Adrenal gland (tissue), 12 donors: Measurements from ENCODE around the gene STOML1. TPM values are rescaled to one million over a fixed set of nuclear protein-coding genes. Genes with fewer than 3 reads are reported as not detected.

Source experiments
- DNase-seq, 7 donors: peaks; one replicate each; pipeline ENCODE4 v3.0.0-alpha.2; 2019 to 2020
- H3K27ac ChIP-seq, 5 donors: fragments of 200-600 bp; sonication (generic) in 4 of 5; 1 replicate in 3 of 5; 2 replicates in 2 of 5; pipeline versions ENCODE4 v1.5.1 to v1.8.0; 2016 to 2020; ENCODE audit warnings: mild to moderate bottlenecking in 1 of 5
- H3K27me3 ChIP-seq: fragments of 200-600 bp; 2 replicates; pipeline ENCODE4 v1.8.0; 2021
- H3K36me3 ChIP-seq, 2 donors: fragments of 200-600 bp; replicated peaks in 1 of 2; 1 replicate in 1 of 2; 2 replicates in 1 of 2; pipeline versions ENCODE4 v1.5.1 to v1.8.0; 2018 to 2022
- H3K4me1 ChIP-seq, 2 donors: fragments of 200-600 bp; replicated peaks in 1 of 2; 1 replicate in 1 of 2; 2 replicates in 1 of 2; pipeline versions ENCODE4 v1.5.1 to v1.8.0; 2018 to 2021
- H3K4me3 ChIP-seq, 4 donors: fragments of 200-600 bp; sonication (generic) in 3 of 4; one replicate each; pipeline ENCODE4 v1.5.1; 2016 to 2018
- H3K9me3 ChIP-seq, 3 donors: fragments of 200-600 bp; sonication (generic) in 1 of 3; replicated peaks in 1 of 3; 1 replicate in 2 of 3; 2 replicates in 1 of 3; pipeline versions ENCODE4 v1.5.1 to v1.8.0; 2016 to 2021
- CTCF ChIP-seq, 6 experiments: fragments of 450-650 bp in 4 of 6; fragments of 200-600 bp in 2 of 6; sonication (generic) in 1 of 6; IDR thresholded peaks; 1 replicate in 5 of 6; 2 replicates in 1 of 6; pipeline versions ENCODE4 v1.5.1 to v1.8.0; 2016 to 2021; ENCODE audit warnings: antibody characterized with exemption in 6 of 6, mild to moderate bottlenecking in 2 of 6, moderate library complexity in 1 of 6
- POLR2A ChIP-seq, 2 donors: fragments of 450-650 bp; IDR thresholded peaks; one replicate each; pipeline ENCODE4 v1.6.1; 2017; ENCODE audit warnings: antibody characterized with exemption in 2 of 2, mild to moderate bottlenecking in 2 of 2, moderate library complexity in 1 of 2
- WGBS, 4 donors: extraction: QIAGEN DNeasy Blood & Tissue Kit in 2 of 4; methylation state at CpG; one replicate each; pipeline versions ENCODE4 v1.1.5 to v1.1.7; 2013 to 2017; 5-methylcytosine and 5-hydroxymethylcytosine counted together
- intact Hi-C, 2 donors: fragments of 100-400 bp; cut with DNase I; formaldehyde crosslinking; loops; one replicate each; pipeline versions ENCODE4 v1.14.1 to v1.15.0; 2022 to 2023
- polyA plus RNA-seq, 3 donors: library from polyadenylated mRNA; stranded (reverse); fragments of 200-250 nt in 2 of 3; fragments of 350-450 nt in 1 of 3; fragmentation: Illumina TruSeq in 1 of 3; extraction: RNeasy Lipid Tissue Mini Kit (QIAGEN cat#74804) in 1 of 3; gene quantifications; one replicate each; pipeline ENCODE4 v1.2.3, GENCODE V29; 2013 to 2014
- total RNA-seq, 9 donors: library from RNA; depleted of rRNA in 4 of 9; stranded (reverse); fragments of >200 nt in 4 of 9; fragments of 120-200 nt in 1 of 9; fragmentation: NEBNext Ultra II Directional in 1 of 9; extraction: Animal tissue kit (Norgen Biotek cat#: 25700) in 1 of 9; gene quantifications; one replicate each; pipeline versions ENCODE4 v1.1.0 to v1.2.4, GENCODE V29; 2013 to 2023
- donor health status: healthy with polysubstance abuse.
- donor health status: Bipolar disorder and iron deficiency.
- donor health status: DM: yes; HTN: yes; CAD: no.
- donor health status: DM: no; HTN: no; CAD: no.
- donor health status: DM: no; HTN: no; CAD: no.
- donor health status: DM: yes; HTN: yes; CAD: no.

Gene STOML1
- total and polyA plus RNA-seq, 12 donors = 8.6 to 92.2 (median 29.6) TPM

DNA sequence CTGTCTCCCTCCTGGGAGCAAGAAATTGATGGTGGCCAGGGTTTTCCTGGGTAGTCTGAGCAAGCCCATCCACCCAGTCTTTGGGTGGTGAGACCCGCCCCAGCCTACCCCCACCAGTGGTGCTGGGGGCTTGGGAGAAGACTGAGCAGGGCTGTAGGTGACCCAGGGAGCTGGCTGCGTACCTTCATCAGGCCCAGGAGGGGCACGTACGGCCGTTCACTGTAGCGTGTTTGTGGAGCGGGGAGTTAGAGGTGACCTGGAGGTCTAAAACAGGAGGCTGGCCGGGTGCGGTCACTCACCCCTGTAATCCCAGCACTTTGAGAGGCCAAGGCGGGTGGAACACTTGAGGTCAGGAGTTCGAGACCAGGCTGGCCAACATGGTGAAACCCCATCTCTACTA, 54.4 kb downstream of the STOML1 start:
- H3K4me1 ChIP-seq = peaks cover 0 to 18% of the 10 kb centered on the region in 2 donors
- no peaks in the 10 kb centered on the region for H3K9me3 ChIP-seq
- TF ChIP-seq CTCF (IDR thresholded peaks at IDR 0.05) (no peak), POLR2A (IDR thresholded peaks at IDR 0.05) (no peak)
- H3K27ac ChIP-seq = no peak overlapping the region
- no peaks in the 10 kb centered on the region for H3K36me3 ChIP-seq
- intact Hi-C loops = no loop called here
- H3K4me3 ChIP-seq = no peak overlapping the region
- WGBS, 4 donors = 91 to 100% (median 94%) methylated on average over 5 to 11 of the region's 11 CpGs
- no peaks in the 10 kb centered on the region for H3K27me3 ChIP-seq
- no peak for DNase-seq

DNA sequence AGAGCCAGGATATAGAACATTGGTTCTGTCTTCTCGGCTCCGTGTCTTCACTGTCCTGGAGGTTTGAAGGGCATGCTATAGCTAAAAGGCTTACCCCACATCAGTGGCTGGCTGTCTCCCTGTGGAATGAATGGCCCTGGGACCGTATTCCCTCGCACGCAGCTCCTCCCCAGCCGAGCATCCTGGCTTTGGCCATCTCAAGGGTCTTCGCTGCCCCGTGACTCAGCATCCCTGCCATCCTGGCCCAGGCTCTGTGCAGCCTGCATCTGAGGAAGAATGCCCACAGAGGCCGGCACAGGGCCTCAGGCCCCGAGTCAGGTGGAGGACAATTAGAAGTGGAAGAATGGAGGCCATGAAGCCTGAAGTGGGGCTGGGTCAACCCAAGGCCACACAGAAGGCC, 54.8 kb downstream of the STOML1 start:
- intact Hi-C loops = no loop called here
- no peaks in the 10 kb centered on the region for H3K9me3 ChIP-seq
- DNase-seq = no peak
- no peak for TF ChIP-seq CTCF (IDR thresholded peaks at IDR 0.05)
- TF ChIP-seq POLR2A (IDR thresholded peaks at IDR 0.05) = no peak
- H3K36me3 ChIP-seq = no peaks in the 10 kb centered on the region
- WGBS, 4 donors = 74 to 92% (median 82%) methylated on average over 7 to 10 of the region's 10 CpGs
- peaks cover 0 to 18% of the 10 kb centered on the region in 2 donors for H3K4me1 ChIP-seq
- peak overlapping the region in 1 of 5 donors; percentile 40 for H3K27ac ChIP-seq
- no peak overlapping the region for H3K4me3 ChIP-seq
- no peaks in the 10 kb centered on the region for H3K27me3 ChIP-seq

- WGBS, 4 donors = 37 to 70% (median 59%) methylated on average over 7 to 12 of the region's 12 CpGs
- Histone ChIP-seq H3K9me3 (no peaks in the 10 kb centered on the region), H3K27me3 (no peaks in the 10 kb centered on the region), H3K36me3 (no peaks in the 10 kb centered on the region), H3K4me1 (peaks cover 0 to 18% of the 10 kb centered on the region in 2 donors), H3K27ac (peak overlapping the region in 2 of 5 donors; percentile 12 to 40), H3K4me3 (no peak overlapping the region)
- no peak for DNase-seq
- intact Hi-C loops = no loop called here
- TF ChIP-seq POLR2A (IDR thresholded peaks at IDR 0.05) = no peak
Measured at GRCh38 chr15:73936588-73937290, 55.4 kb downstream of the STOML1 start.

DNA sequence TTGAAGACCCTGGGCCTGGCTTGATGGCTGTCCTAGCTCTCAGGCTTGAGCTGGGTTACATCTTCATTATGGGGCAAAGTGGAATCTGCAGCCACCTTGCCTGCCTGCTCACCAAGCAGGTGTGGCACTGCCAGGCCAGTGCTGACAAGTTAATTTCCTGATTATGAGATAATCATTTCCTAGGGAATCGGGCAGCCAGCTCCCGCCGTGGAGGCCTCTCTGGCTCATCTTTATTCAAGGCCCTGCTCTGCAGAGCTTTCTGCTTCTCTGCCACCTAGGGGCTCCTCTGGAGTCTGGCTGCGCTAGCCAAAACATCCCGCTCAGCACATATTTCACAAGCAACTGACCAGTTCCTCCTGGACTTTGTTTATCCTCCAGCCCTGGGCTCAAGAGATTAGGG, 55.9 kb downstream of the STOML1 start:
- TF ChIP-seq POLR2A (IDR thresholded peaks at IDR 0.05) (no peak), CTCF (IDR thresholded peaks at IDR 0.05) (no peak)
- intact Hi-C loops = no loop called here
- Histone ChIP-seq H3K36me3 (no peaks in the 10 kb centered on the region), H3K9me3 (no peaks in the 10 kb centered on the region), H3K4me3 (no peak overlapping the region), H3K4me1 (peaks cover 0 to 18% of the 10 kb centered on the region in 2 donors), H3K27me3 (no peaks in the 10 kb centered on the region), H3K27ac (peak overlapping the region in 1 of 5 donors; percentile 21)
- DNase-seq = no peak
- WGBS, 4 donors = 41 to 82% (median 53%) methylated on average over 4 to 5 of the region's 5 CpGs

DNA sequence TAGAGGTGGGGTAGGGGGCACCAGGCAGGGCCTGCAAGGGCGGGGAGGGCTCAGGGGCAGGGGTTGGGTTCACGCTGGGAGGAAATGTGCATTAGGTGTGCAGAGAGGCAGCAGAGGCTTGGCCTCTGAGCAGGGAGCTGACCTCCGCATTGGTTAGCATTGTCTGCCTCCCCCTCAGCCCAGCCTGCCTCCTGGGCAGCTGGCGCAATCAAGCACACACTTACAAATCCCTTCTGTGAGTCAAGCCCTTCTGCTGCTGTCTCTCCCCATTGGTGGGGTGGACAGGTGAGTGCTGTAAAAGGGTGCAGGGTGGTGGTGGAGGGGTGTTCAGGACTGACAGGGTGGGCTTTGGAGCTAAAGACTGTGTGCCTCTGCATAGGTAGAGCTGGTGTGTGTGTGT, 56.5 kb downstream of the STOML1 start:
- no peak for DNase-seq
- H3K4me1 ChIP-seq = peaks cover 0 to 12% of the 10 kb centered on the region in 2 donors
- no peak overlapping the region for H3K4me3 ChIP-seq
- no peaks in the 10 kb centered on the region for H3K9me3 ChIP-seq
- peak overlapping the region in 1 of 5 donors; percentile 21 for H3K27ac ChIP-seq
- no peaks in the 10 kb centered on the region for H3K27me3 ChIP-seq
- H3K36me3 ChIP-seq = no peaks in the 10 kb centered on the region
- TF ChIP-seq POLR2A (IDR thresholded peaks at IDR 0.05) (no peak), CTCF (IDR thresholded peaks at IDR 0.05) (no peak)
- intact Hi-C loops = no loop called here
- WGBS, 4 donors = 87 to 100% (median 94%) methylated on average over 1 to 4 of the region's 4 CpGs
